GM23338 (cell line): Measurements from ENCODE around the gene CWH43. TPM values are rescaled to one million over a fixed set of nuclear protein-coding genes. Genes with fewer than 3 reads are reported as not detected.

Source experiments
- ATAC-seq: fragments of 200-7000 bp; cut with Tn5 transposase; 3 replicates; pipeline ENCODE4 v1.9.1; 2020
- DNase-seq: peaks from one replicate; pipeline ENCODE4 v3.0.0-alpha.2; 2015; ENCODE audit warnings: low spot score
- H2AFZ ChIP-seq: fragments of 200-600 bp; sonication (generic); 2 replicates; pipeline ENCODE4 v1.8.0; 2016; ENCODE audit warnings: antibody characterized with exemption, mild to moderate bottlenecking, moderate library complexity
- H3F3A ChIP-seq: fragments of 200-600 bp; sonication (generic); replicated peaks from 2 replicates; pipeline ENCODE4 v1.8.0; 2017; ENCODE audit warnings: antibody characterized with exemption, mixed run types, low read depth
- H3K27ac ChIP-seq: fragments of 200-600 bp; sonication (generic); 2 replicates; pipeline ENCODE4 v1.6.1; 2016; ENCODE audit warnings: low read depth
- H3K27me3 ChIP-seq: fragments of 200-600 bp; sonication (generic); 2 replicates; pipeline ENCODE4 v1.8.0; 2016; ENCODE audit warnings: mild to moderate bottlenecking, mixed run types, moderate library complexity; ENCODE audit not compliant: insufficient read depth
- H3K36me3 ChIP-seq: fragments of 200-600 bp; sonication (generic); 2 replicates; pipeline ENCODE4 v1.8.0; 2016; ENCODE audit warnings: mild to moderate bottlenecking; ENCODE audit not compliant: insufficient read depth
- H3K4me1 ChIP-seq: fragments of 200-600 bp; sonication (generic); 2 replicates; pipeline ENCODE4 v1.8.0; 2016; ENCODE audit warnings: mild to moderate bottlenecking, moderate library complexity; ENCODE audit not compliant: insufficient read depth
- H3K4me2 ChIP-seq: fragments of 200-600 bp; sonication (generic); 2 replicates; pipeline ENCODE4 v1.7.1; 2017; ENCODE audit warnings: mixed run types
- H3K4me3 ChIP-seq: fragments of 200-600 bp; sonication (generic); 2 replicates; pipeline ENCODE4 v1.6.1; 2016; ENCODE audit warnings: mixed run types
- H3K79me2 ChIP-seq: fragments of 200-600 bp; sonication (generic); replicated peaks from 2 replicates; pipeline ENCODE4 v1.8.0; 2017; ENCODE audit warnings: mild to moderate bottlenecking; ENCODE audit not compliant: insufficient read depth
- H3K9me2 ChIP-seq: fragments of 200-600 bp; sonication (generic); 2 replicates; pipeline ENCODE4 v1.8.0; 2017; ENCODE audit not compliant: insufficient read depth
- H4K20me1 ChIP-seq: fragments of 200-600 bp; sonication (generic); replicated peaks from 2 replicates; pipeline ENCODE4 v1.8.0; 2017; ENCODE audit warnings: mild to moderate bottlenecking; ENCODE audit not compliant: insufficient read depth
- H3K27ac Mint-ChIP-seq: 2 replicates; pipeline ENCODE4 v1.8.0; 2020; ENCODE audit warnings: inconsistent platforms, mild to moderate bottlenecking, moderate library complexity, mixed read lengths
- H3K27me3 Mint-ChIP-seq: 3 replicates; pipeline ENCODE4 v1.8.0; 2022; ENCODE audit warnings: low read depth, mild to moderate bottlenecking, moderate library complexity, mixed read lengths, inconsistent platforms; ENCODE audit not compliant: insufficient read depth, poor library complexity
- H3K36me3 Mint-ChIP-seq: 3 replicates; pipeline ENCODE4 v1.8.0; 2021; ENCODE audit warnings: low read depth, mild to moderate bottlenecking, inconsistent platforms, moderate library complexity, mixed read lengths
- H3K4me1 Mint-ChIP-seq: 3 replicates; pipeline ENCODE4 v1.8.0; 2020; ENCODE audit warnings: mild to moderate bottlenecking, inconsistent platforms, mixed read lengths
- H3K4me3 Mint-ChIP-seq: 3 replicates; pipeline ENCODE4 v1.8.0; 2021; ENCODE audit warnings: moderate library complexity, mild to moderate bottlenecking, inconsistent platforms, mixed read lengths
- H3K9me3 Mint-ChIP-seq: 3 replicates; pipeline ENCODE4 v1.8.0; 2020; ENCODE audit warnings: moderate library complexity, mild to moderate bottlenecking, inconsistent platforms, mixed read lengths
- CREB1 ChIP-seq: fragments of 250-450 bp; sonication (Bioruptor Pico); IDR thresholded peaks from 2 replicates; pipeline ENCODE4 v1.5.0; 2020; ENCODE audit warnings: low read depth, mild to moderate bottlenecking, moderate library complexity
- CTCF ChIP-seq, 2 experiments: fragments of 200-600 bp in 1 of 2; sonication (generic) in 1 of 2; conservative IDR thresholded peaks; 2 replicates each; pipeline versions ENCODE4 v1.5.1 to v1.6.1; 2016 to 2017; ENCODE audit warnings: antibody characterized with exemption in 2 of 2, low read depth in 2 of 2, mild to moderate bottlenecking in 2 of 2, moderate library complexity in 1 of 2
- ETS1 ChIP-seq: IDR thresholded peaks from 2 replicates; pipeline ENCODE4 v1.6.1; 2016; ENCODE audit warnings: antibody characterized with exemption
- EZH2 ChIP-seq: fragments of 200-600 bp; sonication (generic); IDR thresholded peaks from one replicate; pipeline ENCODE4 v1.8.0; 2017; ENCODE audit warnings: antibody characterized with exemption, mild to moderate bottlenecking, low read depth; ENCODE audit not compliant: unreplicated experiment
- EZH2phosphoT487 ChIP-seq: fragments of 200-600 bp; sonication (generic); IDR thresholded peaks from one replicate; pipeline ENCODE4 v1.8.1; 2018; ENCODE audit warnings: antibody characterized with exemption; ENCODE audit not compliant: unreplicated experiment
- JUNB ChIP-seq: IDR thresholded peaks from one replicate; pipeline ENCODE4 v1.6.1; 2016; ENCODE audit warnings: antibody characterized with exemption; ENCODE audit not compliant: unreplicated experiment
- NANOG ChIP-seq: IDR thresholded peaks from 2 replicates; pipeline ENCODE4 v1.6.1; 2016; ENCODE audit warnings: antibody characterized with exemption, borderline replicate concordance
- POLR2AphosphoS5 ChIP-seq: IDR thresholded peaks from 2 replicates; pipeline ENCODE4 v1.6.1; 2016; ENCODE audit warnings: antibody characterized with exemption, low read depth
- STAT1 ChIP-seq: IDR thresholded peaks from one replicate; pipeline ENCODE4 v1.6.1; 2016; ENCODE audit warnings: antibody characterized with exemption; ENCODE audit not compliant: unreplicated experiment
- ZNF114 ChIP-seq: fragments of 250-450 bp; sonication (Bioruptor Pico); IDR thresholded peaks from 2 replicates; pipeline ENCODE4 v1.5.0; 2020; ENCODE audit warnings: mild to moderate bottlenecking, moderate library complexity
- ZNF331 ChIP-seq: fragments of 250-450 bp; sonication (Bioruptor Pico); IDR thresholded peaks from 2 replicates; pipeline ENCODE4 v1.5.0; 2020; ENCODE audit warnings: low read depth, mild to moderate bottlenecking, moderate library complexity
- polyA plus RNA-seq: library from polyadenylated mRNA; unstranded; fragments of >200 nt; fragmentation: Nextera tagmentation; extraction: Ambion mirVana; gene quantifications from 2 replicates; pipeline ENCODE4 v1.2.1, GENCODE V29; 2016
- total RNA-seq: library from RNA; depleted of rRNA; stranded (reverse); fragments of >200 nt; shearing (Covaris generic); gene quantifications from 2 replicates; pipeline ENCODE4 v1.2.3, GENCODE V29; 2014
- TF ChIP-seq, protein P1 (sequence below): IDR thresholded peaks from one replicate; pipeline ENCODE4 v1.6.1; 2018; ENCODE audit warnings: antibody characterized with exemption; ENCODE audit not compliant: unreplicated experiment
- TF ChIP-seq, protein P2 (sequence below): fragments of 250-450 bp; sonication (Bioruptor Pico); IDR thresholded peaks from 2 replicates; pipeline ENCODE4 v1.5.0; 2020; ENCODE audit warnings: mild to moderate bottlenecking, moderate library complexity

CWH43 gene
- total and polyA plus RNA-seq, 2 experiments from 2014 or later, result not detected

DNA sequence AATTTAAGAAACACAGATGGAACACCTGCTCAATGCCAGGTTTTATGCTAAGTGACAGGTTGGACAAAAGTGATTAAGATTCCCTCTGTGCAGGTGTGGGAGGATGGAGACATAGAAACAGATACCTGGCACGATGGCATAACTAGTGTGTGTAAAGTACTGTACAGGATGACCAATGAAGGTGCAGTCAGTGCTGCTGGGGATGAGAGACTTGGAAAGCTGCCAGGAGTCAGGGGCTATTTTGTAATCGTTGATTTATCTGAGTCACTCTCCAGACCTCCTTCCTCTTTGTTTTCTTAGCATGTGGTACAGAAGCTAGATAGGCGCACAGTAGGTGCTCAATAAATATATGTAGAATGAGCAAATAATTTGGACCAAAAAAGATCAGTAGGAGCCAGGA lies 58.2 kb downstream of the CWH43 start:
- Histone ChIP-seq H3K79me2 (no peaks in the 10 kb centered on the region), H3K36me3 (peaks cover 3% of the 10 kb centered on the region; the same call in 1 of the 2 replicates), H2AFZ (no peak overlapping the region), H3K4me1 (no peaks in the 10 kb centered on the region), H3K4me2 (no peak overlapping the region), H3K9me2 (no peaks in the 10 kb centered on the region), H3F3A (no peaks in the 10 kb centered on the region), H3K27ac (no peak overlapping the region), H3K4me3 (no peak overlapping the region), H3K27me3 (no peaks in the 10 kb centered on the region), H4K20me1 (no peaks in the 10 kb centered on the region)
- peaks cover 5% of the 10 kb centered on the region for H3K27me3 Mint-ChIP-seq
- DNase-seq (no peak), ATAC-seq (no peak)
- peaks cover 74% of the 10 kb centered on the region for H3K9me3 Mint-ChIP-seq
- H3K27ac Mint-ChIP-seq, result no peak overlapping the region
- H3K36me3 Mint-ChIP-seq, result peaks cover 19% of the 10 kb centered on the region
- no peaks in the 10 kb centered on the region for H3K4me1 Mint-ChIP-seq
- TF ChIP-seq ZNF114, result no peak
- TF ChIP-seq ETS1, result no peak
- TF ChIP-seq STAT1, result no peak
- no peak for TF ChIP-seq NANOG
- TF ChIP-seq, protein P1, sequence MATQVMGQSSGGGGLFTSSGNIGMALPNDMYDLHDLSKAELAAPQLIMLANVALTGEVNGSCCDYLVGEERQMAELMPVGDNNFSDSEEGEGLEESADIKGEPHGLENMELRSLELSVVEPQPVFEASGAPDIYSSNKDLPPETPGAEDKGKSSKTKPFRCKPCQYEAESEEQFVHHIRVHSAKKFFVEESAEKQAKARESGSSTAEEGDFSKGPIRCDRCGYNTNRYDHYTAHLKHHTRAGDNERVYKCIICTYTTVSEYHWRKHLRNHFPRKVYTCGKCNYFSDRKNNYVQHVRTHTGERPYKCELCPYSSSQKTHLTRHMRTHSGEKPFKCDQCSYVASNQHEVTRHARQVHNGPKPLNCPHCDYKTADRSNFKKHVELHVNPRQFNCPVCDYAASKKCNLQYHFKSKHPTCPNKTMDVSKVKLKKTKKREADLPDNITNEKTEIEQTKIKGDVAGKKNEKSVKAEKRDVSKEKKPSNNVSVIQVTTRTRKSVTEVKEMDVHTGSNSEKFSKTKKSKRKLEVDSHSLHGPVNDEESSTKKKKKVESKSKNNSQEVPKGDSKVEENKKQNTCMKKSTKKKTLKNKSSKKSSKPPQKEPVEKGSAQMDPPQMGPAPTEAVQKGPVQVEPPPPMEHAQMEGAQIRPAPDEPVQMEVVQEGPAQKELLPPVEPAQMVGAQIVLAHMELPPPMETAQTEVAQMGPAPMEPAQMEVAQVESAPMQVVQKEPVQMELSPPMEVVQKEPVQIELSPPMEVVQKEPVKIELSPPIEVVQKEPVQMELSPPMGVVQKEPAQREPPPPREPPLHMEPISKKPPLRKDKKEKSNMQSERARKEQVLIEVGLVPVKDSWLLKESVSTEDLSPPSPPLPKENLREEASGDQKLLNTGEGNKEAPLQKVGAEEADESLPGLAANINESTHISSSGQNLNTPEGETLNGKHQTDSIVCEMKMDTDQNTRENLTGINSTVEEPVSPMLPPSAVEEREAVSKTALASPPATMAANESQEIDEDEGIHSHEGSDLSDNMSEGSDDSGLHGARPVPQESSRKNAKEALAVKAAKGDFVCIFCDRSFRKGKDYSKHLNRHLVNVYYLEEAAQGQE, result no peak
- TF ChIP-seq, protein P2, sequence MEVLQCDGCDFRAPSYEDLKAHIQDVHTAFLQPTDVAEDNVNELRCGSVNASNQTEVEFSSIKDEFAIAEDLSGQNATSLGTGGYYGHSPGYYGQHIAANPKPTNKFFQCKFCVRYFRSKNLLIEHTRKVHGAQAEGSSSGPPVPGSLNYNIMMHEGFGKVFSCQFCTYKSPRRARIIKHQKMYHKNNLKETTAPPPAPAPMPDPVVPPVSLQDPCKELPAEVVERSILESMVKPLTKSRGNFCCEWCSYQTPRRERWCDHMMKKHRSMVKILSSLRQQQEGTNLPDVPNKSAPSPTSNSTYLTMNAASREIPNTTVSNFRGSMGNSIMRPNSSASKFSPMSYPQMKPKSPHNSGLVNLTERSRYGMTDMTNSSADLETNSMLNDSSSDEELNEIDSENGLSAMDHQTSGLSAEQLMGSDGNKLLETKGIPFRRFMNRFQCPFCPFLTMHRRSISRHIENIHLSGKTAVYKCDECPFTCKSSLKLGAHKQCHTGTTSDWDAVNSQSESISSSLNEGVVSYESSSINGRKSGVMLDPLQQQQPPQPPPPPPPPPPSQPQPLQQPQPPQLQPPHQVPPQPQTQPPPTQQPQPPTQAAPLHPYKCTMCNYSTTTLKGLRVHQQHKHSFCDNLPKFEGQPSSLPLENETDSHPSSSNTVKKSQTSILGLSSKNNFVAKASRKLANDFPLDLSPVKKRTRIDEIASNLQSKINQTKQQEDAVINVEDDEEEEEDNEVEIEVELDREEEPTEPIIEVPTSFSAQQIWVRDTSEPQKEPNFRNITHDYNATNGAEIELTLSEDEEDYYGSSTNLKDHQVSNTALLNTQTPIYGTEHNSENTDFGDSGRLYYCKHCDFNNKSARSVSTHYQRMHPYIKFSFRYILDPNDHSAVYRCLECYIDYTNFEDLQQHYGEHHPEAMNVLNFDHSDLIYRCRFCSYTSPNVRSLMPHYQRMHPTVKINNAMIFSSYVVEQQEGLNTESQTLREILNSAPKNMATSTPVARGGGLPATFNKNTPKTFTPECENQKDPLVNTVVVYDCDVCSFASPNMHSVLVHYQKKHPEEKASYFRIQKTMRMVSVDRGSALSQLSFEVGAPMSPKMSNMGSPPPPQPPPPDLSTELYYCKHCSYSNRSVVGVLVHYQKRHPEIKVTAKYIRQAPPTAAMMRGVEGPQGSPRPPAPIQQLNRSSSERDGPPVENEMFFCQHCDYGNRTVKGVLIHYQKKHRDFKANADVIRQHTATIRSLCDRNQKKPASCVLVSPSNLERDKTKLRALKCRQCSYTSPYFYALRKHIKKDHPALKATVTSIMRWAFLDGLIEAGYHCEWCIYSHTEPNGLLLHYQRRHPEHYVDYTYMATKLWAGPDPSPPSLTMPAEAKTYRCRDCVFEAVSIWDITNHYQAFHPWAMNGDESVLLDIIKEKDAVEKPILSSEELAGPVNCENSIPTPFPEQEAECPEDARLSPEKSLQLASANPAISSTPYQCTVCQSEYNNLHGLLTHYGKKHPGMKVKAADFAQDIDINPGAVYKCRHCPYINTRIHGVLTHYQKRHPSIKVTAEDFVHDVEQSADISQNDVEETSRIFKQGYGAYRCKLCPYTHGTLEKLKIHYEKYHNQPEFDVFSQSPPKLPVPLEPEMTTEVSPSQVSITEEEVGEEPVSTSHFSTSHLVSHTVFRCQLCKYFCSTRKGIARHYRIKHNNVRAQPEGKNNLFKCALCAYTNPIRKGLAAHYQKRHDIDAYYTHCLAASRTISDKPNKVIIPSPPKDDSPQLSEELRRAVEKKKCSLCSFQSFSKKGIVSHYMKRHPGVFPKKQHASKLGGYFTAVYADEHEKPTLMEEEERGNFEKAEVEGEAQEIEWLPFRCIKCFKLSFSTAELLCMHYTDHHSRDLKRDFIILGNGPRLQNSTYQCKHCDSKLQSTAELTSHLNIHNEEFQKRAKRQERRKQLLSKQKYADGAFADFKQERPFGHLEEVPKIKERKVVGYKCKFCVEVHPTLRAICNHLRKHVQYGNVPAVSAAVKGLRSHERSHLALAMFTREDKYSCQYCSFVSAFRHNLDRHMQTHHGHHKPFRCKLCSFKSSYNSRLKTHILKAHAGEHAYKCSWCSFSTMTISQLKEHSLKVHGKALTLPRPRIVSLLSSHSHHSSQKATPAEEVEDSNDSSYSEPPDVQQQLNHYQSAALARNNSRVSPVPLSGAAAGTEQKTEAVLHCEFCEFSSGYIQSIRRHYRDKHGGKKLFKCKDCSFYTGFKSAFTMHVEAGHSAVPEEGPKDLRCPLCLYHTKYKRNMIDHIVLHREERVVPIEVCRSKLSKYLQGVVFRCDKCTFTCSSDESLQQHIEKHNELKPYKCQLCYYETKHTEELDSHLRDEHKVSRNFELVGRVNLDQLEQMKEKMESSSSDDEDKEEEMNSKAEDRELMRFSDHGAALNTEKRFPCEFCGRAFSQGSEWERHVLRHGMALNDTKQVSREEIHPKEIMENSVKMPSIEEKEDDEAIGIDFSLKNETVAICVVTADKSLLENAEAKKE (CRISPR knock-in tag), result no peak
- TF ChIP-seq ZNF331 (CRISPR knock-in tag), result no peak
- no peak for TF ChIP-seq CREB1 (CRISPR knock-in tag)
- no peak for TF ChIP-seq EZH2
- TF ChIP-seq CTCF (conservative IDR thresholded peaks at IDR 0.05; ENCODE audit: low read depth in 2 of 2), result no peak
- no peak for TF ChIP-seq JUNB
- no peak for TF ChIP-seq POLR2AphosphoS5
- no peak for TF ChIP-seq EZH2phosphoT487
- no peak overlapping the region for H3K4me3 Mint-ChIP-seq
